H1 (cell line): ENCODE results near the gene ZNF804B. TPM values are rescaled to one million over a fixed set of nuclear protein-coding genes. Genes with fewer than 3 reads are reported as not detected.

Experiments used
- SIX5 ChIP-seq: IDR thresholded peaks from 2 replicates; pipeline ENCODE4 v1.6.1; 2011; ENCODE audit warnings: mild to moderate bottlenecking, low read depth, low read length
- TBP ChIP-seq: IDR thresholded peaks from 2 replicates; pipeline ENCODE4 v1.6.1; 2011; ENCODE audit warnings: low read depth, low read length, improper control_type of control experiment
- YY1 ChIP-seq: IDR thresholded peaks from 2 replicates; pipeline ENCODE4 v1.6.1; 2011; ENCODE audit warnings: low read depth, mild to moderate bottlenecking, low read length
- polyA plus RNA-seq, 7 experiments: library from polyadenylated mRNA; depleted of rRNA in 3 of 7; stranded (reverse) in 5 of 7; unstranded in 2 of 7; fragments of >200 nt in 5 of 7; fragments of 200-250 nt in 2 of 7; gene quantifications; 1 replicate in 5 of 7; 2 replicates in 1 of 7; 4 replicates in 1 of 7; pipeline versions ENCODE4 v1.2.1 to v1.2.3, GENCODE V29; 2011 to 2013; ENCODE audit warnings: missing spikeins in 2 of 7, mixed read lengths in 2 of 7
- total RNA-seq: library from RNA; stranded (reverse); fragmentation: NEBNext Ultra II Directional; extraction: Animal tissue kit (Norgen Biotek cat#: 25700); gene quantifications from 2 replicates; pipeline ENCODE4 v1.2.1, GENCODE V29; 2021

Gene ZNF804B
- total and polyA plus RNA-seq, 2 of the 8 experiments (the other 6 are each of a cell fraction or from before 2014, with no cell fraction given) = not detected

DNA sequence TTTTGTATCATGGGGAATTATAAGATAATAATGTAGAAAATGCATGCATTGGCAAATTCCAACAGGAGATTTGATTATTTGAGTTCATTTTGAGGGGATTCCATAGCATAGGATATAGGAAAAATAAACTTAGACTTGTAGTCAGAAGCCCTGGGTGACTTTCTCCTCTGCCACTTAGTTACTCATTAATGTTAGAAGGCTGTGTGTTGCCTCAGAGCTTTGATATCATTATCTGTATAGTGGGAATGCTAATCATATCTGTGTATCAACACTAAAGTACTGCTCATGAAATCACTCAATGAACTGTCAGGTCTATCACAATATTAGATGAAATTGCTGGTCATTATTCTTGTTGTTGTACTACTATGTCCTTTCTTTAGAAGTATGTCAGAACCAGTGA lies 59.1 kb downstream of the ZNF804B start (continued):
- no peak for TF ChIP-seq TBP
- no peak for TF ChIP-seq YY1
- TF ChIP-seq SIX5 = no peak
